GM13977 (cell line): ENCODE measurements around the gene EPB41L4A.
"Not testable (repeated sequence)": the region's sequence is repeated elsewhere in the genome, so short reads cannot be mapped to it uniquely, and the experiment has no call there.

Experiments used
- DNase-seq: peaks from one replicate; pipeline ENCODE4 v3.0.0; 2012; ENCODE audit warnings: low spot score
- in situ Hi-C: fragments of 300-500 bp; cut with MboI; formaldehyde crosslinking; loops from one replicate; pipeline ENCODE4 v1.12.0; 2022; ENCODE audit warnings: low sequenced_read_pairs, low pct_unique_long_range_greater_than_20kb, mixed read lengths, inconsistent platforms; ENCODE audit not compliant: unreplicated experiment
- TF ChIP-seq, protein P1 (sequence below): IDR thresholded peaks from 2 replicates; pipeline ENCODE4 v1.5.1; 2012; ENCODE audit warnings: mild to moderate bottlenecking, control low read depth; ENCODE audit not compliant: insufficient read depth; ENCODE audit errors: extremely low read depth, missing control alignments

Gene EPB41L4A

DNA sequence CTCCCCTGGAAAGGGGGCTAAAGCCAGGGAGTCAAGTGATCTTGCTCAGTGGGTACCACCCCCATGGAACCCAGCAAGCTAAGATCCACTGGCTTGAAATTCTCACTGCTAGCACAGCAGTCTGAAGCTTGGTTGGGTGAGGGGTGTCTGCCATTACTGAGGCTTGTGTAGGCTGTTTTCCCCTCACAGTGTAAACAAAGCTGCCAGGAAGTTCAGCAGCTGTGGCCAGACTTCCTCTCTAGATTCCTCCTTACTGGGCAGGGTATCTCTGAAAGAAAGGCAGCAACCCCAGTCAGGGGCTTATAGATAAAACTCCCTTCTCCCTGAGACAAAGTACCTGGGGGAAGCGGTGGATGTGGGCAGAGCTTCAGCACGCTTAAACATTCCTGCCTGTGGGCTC lies 17.1 kb upstream of the EPB41L4A start:
- TF ChIP-seq, protein P1, sequence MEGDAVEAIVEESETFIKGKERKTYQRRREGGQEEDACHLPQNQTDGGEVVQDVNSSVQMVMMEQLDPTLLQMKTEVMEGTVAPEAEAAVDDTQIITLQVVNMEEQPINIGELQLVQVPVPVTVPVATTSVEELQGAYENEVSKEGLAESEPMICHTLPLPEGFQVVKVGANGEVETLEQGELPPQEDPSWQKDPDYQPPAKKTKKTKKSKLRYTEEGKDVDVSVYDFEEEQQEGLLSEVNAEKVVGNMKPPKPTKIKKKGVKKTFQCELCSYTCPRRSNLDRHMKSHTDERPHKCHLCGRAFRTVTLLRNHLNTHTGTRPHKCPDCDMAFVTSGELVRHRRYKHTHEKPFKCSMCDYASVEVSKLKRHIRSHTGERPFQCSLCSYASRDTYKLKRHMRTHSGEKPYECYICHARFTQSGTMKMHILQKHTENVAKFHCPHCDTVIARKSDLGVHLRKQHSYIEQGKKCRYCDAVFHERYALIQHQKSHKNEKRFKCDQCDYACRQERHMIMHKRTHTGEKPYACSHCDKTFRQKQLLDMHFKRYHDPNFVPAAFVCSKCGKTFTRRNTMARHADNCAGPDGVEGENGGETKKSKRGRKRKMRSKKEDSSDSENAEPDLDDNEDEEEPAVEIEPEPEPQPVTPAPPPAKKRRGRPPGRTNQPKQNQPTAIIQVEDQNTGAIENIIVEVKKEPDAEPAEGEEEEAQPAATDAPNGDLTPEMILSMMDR, result no peak
- in situ Hi-C loops, result no loop called here
- no peak for DNase-seq

DNA sequence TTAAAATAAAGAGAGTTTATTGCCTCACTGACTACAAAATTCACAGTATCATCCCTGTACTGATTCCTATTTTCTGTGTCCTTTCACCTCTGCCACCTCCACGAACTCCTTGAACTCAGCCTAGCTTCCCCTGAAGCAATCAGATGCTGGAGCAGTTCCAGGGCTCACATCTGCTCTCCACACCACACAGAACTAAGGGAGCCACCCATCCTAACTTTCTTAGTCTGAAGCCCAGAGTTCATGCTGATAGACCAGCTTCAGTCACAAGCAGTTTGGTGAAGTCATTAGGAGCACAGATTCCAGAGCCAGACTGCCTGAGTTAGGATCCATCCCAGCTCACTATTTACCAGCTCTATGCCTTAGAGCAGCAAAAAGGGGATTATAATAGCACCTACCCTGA lies 15.6 kb upstream of the EPB41L4A start:
- TF ChIP-seq, protein P1, result no peak
- DNase-seq, result no peak
- in situ Hi-C loops, result no loop called here

DNA sequence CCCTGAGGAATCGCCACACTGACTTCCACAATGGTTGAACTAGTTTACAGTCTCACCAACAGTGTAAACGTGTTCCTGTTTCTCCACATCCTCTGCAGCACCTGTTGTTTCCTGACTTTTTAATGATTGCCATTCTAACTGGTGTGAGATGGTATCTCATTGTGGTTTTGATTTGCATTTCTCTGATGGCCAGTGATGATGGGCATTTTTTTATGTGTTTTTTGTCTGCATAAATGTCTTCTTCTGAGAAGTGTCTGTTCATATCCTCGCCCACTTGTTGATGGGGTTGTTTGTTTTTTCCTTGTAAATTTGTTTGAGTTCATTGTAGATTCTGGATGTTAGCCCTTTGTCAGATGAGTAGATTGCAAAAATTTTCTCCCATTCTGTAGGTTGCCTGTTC lies 7.1 kb upstream of the EPB41L4A start:
- in situ Hi-C loops, DNase-seq: not testable (repeated sequence)

DNA sequence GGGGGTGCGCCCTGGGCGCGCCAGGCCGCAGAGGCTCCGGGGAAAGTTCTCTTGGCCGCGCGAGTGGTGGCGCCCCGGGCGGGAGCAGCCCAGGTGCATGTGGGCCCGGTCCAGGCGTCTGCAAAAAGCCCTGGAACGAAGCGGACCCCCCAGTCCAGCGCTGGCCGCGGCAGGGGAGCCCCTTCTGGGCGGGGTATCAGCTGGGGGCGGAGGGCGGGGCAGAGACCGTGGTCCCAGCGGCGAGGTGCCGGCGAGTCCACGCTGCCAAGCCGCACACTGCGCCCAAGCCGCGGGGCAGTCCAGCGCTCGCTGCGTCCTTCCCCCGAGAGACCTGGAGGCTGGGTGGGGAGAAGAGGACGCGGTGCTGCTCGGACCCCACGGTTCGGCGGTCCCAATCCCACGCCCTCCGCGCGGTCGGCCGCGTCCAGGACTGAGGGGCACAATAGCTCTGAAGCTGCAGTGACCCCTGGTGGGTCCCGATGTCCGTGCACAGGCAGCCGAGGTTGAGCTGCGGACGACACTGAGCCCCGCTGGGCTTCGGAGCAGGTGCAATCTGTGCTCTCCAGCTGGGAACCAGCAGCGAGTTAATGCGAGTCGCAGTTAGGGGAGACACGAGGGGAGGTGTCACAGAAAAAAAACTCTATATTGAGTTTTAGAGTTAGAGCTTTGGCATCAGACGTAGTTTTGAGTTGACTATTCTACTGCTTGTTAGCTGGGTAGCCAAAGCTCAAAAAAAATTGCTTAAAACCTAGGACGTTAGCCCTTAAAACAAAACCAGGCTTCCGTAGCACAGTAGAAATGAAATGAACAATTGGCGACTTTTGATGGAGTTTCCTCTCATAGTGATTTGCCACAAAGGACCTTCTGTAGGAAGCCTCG lies 1.1 kb upstream of the EPB41L4A start:
- peak; percentile 81 for DNase-seq
- in situ Hi-C loops, result loop anchor here (25.0 kb wide), 1 partner anchor 233 kb away; no protein-coding TSS in a partner anchor
- TF ChIP-seq, protein P1, result peak; percentile 85

DNA sequence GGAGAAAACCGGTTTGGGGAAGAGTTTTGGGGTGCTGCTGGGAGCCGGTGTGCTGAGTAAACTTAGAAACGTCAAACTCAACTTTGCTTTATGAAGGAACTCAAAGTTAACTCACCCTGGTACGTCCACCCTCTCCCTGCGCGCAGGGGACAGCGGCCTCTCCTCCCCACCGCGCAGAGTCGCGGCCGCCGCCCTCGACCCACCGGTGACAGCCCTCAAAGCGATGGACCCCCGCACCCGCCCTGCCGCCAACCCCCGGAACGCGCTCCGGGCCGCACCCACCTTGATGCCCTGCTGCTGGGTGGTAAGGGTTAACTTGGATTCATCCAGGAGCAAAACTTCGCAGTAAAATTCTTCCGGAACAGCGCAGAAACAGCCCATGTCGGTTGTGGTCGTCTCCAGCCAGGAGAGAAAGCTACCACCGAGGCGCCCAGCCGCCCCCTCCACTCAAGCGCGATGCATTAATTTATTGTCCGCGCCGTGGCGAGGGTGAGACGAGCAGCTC lies 366 bp downstream of the EPB41L4A start:
- TF ChIP-seq, protein P1, result no peak
- in situ Hi-C loops, result loop anchor here (25.0 kb wide), 1 partner anchor 231 kb away; no protein-coding TSS in a partner anchor
- peak; percentile 23 for DNase-seq

DNA sequence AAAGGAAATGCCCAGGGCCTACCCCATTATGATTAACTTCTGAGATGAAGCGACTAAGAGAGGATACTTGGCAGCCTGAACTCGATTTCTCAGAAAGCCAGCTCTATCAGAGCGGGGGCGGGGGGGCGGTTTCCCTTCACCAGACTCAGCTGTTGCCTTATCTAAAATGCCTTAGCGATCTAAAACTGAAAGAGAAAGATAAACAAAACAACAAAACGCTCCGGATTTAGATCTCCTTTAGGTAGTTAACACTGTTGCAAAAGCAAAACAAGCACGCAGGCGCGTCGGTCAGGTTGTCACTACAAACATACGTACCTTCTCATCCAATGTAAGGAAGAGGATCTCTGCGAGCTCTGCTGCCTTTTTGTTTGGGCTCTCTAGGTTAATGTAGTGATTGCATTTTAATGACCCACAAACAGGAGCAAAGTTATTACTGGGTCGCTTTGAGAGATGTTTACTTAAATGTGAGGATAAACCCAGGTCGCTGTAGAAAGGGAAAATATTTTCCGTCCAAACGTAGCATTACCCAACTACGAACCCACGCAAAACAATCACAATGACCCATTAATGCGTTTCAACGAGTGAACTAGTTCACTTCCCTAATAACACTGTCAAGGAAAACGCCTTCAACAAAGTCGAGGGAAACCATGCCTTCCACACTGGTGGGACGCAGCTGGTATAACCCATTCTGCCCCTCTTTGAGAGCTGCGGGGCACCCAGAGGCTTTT lies 982 bp downstream of the EPB41L4A start:
- in situ Hi-C loops, result loop anchor here (25.0 kb wide), 1 partner anchor 231 kb away; no protein-coding TSS in a partner anchor
- DNase-seq, result peak; percentile 43
- TF ChIP-seq, protein P1, result no peak
